Lower leg skin (tissue), 3 donors: ENCODE measurements around the gene OR5AU1.

Experiments used
- POLR2A ChIP-seq, 2 donors: fragments of 450-650 bp; IDR thresholded peaks; one replicate each; pipeline ENCODE4 v1.6.1; 2016 to 2017; ENCODE audit warnings: antibody characterized with exemption in 2 of 2, mild to moderate bottlenecking in 1 of 2, moderate library complexity in 1 of 2
- TF ChIP-seq, protein P1 (sequence below), 3 donors: fragments of 450-650 bp; IDR thresholded peaks; one replicate each; pipeline ENCODE4 v1.5.1; 2016; ENCODE audit warnings: antibody characterized with exemption in 3 of 3, mild to moderate bottlenecking in 3 of 3, moderate library complexity in 2 of 3

DNA sequence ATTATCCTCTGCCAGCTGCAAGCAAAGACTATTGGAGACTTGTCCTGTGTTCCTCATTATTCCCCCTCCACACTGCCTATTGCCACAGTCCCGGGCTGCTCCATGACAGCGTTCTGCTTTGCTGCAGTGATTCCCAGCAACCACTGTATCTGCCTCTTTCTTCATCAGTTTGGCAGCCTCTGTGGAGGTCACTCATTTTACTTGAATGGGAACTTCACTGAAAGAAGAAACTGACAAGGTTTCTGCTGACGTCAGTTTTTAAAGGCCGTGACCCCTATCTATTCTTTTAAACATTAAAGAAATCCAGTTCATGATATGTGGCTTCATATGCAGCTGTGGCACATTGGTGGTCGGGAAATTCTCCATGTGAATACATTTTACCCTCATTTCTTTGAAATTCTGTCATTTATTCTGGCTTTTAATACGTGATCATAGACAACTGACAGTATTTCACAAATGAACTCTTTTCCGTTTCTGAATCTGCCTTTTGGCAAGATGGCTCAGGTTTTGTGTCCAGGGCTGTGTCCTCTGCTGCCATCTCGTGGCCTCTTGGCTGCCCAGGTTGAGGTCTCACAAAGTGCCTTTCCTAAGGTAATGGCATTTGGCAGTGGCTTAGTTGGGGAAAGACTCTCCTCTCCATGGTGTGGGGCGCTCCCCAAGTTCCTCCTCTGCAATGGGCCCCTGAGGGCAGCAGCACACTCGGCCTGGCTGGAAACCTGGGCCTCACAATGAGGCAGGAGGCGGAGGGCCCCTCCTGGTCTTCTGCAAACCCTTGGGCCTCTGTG is 49.2 kb downstream of the OR5AU1 start:
- TF ChIP-seq, protein P1, sequence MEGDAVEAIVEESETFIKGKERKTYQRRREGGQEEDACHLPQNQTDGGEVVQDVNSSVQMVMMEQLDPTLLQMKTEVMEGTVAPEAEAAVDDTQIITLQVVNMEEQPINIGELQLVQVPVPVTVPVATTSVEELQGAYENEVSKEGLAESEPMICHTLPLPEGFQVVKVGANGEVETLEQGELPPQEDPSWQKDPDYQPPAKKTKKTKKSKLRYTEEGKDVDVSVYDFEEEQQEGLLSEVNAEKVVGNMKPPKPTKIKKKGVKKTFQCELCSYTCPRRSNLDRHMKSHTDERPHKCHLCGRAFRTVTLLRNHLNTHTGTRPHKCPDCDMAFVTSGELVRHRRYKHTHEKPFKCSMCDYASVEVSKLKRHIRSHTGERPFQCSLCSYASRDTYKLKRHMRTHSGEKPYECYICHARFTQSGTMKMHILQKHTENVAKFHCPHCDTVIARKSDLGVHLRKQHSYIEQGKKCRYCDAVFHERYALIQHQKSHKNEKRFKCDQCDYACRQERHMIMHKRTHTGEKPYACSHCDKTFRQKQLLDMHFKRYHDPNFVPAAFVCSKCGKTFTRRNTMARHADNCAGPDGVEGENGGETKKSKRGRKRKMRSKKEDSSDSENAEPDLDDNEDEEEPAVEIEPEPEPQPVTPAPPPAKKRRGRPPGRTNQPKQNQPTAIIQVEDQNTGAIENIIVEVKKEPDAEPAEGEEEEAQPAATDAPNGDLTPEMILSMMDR (IDR thresholded peaks at IDR 0.05) = peak in 1 of 3 donors; percentile 45
- no peak for TF ChIP-seq POLR2A (IDR thresholded peaks at IDR 0.05)
